WTC11 (cell line): ENCODE measurements around the gene PIWIL4. TPM values are rescaled to one million over a fixed set of nuclear protein-coding genes. Genes with fewer than 3 reads are reported as not detected.

Source experiments
- ATAC-seq: fragments of 200-7000 bp; cut with Tn5 transposase; 2 replicates; pipeline ENCODE4 v1.10.0; 2021; ENCODE audit warnings: mild to moderate bottlenecking, moderate library complexity
- CTCF ChIA-PET: fragments of 300-600 bp; sonication (Branson Sonifier 250); formaldehyde crosslinking; loops from one replicate; lab custom pipeline; 2021; ENCODE audit warnings: antibody characterized with exemption; lab: Charles Lee
- POLR2A ChIA-PET: fragments of 350-600 bp; sonication (Branson Sonifier 250); formaldehyde crosslinking; loops from one replicate; lab custom pipeline; 2021; ENCODE audit warnings: antibody characterized with exemption; lab: Charles Lee
- DNase-seq: peaks from one replicate; pipeline ENCODE4 v3.0.0; 2021; ENCODE audit warnings: low spot score
- H3K27ac Mint-ChIP-seq: 2 replicates; pipeline ENCODE4 v1.8.0; 2021; ENCODE audit warnings: mixed read lengths
- H3K27me3 Mint-ChIP-seq: 2 replicates; pipeline ENCODE4 v1.8.0; 2021; ENCODE audit warnings: low read depth, mild to moderate bottlenecking, moderate library complexity, mixed read lengths
- H3K36me3 Mint-ChIP-seq: 2 replicates; pipeline ENCODE4 v1.8.0; 2021; ENCODE audit warnings: mixed read lengths
- H3K4me1 Mint-ChIP-seq: 2 replicates; pipeline ENCODE4 v1.8.0; 2022; ENCODE audit warnings: mixed read lengths
- H3K4me3 Mint-ChIP-seq: 2 replicates; pipeline ENCODE4 v1.8.0; 2021; ENCODE audit warnings: mild to moderate bottlenecking, moderate library complexity, mixed read lengths
- H3K9me3 Mint-ChIP-seq: 2 replicates; pipeline ENCODE4 v1.8.0; 2021; ENCODE audit warnings: mixed read lengths
- ESRRA ChIP-seq: sonication (generic); formaldehyde crosslinking; IDR thresholded peaks from 2 replicates; pipeline ENCODE4 v1.8.1; 2022; ENCODE audit warnings: mild to moderate bottlenecking, missing genetic modification reagents, borderline replicate concordance
- FOXJ3 ChIP-seq: sonication (generic); formaldehyde crosslinking; IDR thresholded peaks from 2 replicates; pipeline ENCODE4 v1.9.0; 2021; ENCODE audit warnings: missing genetic modification reagents, mild to moderate bottlenecking, borderline replicate concordance
- FOXK1 ChIP-seq: sonication (generic); formaldehyde crosslinking; IDR thresholded peaks from 2 replicates; pipeline ENCODE4 v1.8.0; 2022; ENCODE audit warnings: mild to moderate bottlenecking, moderate library complexity, missing genetic modification reagents
- FOXP1 ChIP-seq: sonication (generic); formaldehyde crosslinking; IDR thresholded peaks from 2 replicates; pipeline ENCODE4 v1.8.0; 2022; ENCODE audit warnings: missing genetic modification reagents, mild to moderate bottlenecking, moderate library complexity, borderline replicate concordance
- HMGA2 ChIP-seq: fragments of 250-450 bp; sonication (Bioruptor Pico); IDR thresholded peaks from 2 replicates; pipeline ENCODE4 v1.4.0; 2021; ENCODE audit warnings: mild to moderate bottlenecking, moderate library complexity
- MXD4 ChIP-seq: fragments of 250-450 bp; sonication (Bioruptor Pico); IDR thresholded peaks from 2 replicates; pipeline ENCODE4 v1.8.0; 2021; ENCODE audit warnings: mild to moderate bottlenecking, moderate library complexity, borderline replicate concordance
- MYBL2 ChIP-seq: sonication (generic); formaldehyde crosslinking; IDR thresholded peaks from 2 replicates; pipeline ENCODE4 v1.8.1; 2023; ENCODE audit warnings: mild to moderate bottlenecking, moderate library complexity, missing genetic modification reagents
- NFATC4 ChIP-seq: fragments of 250-450 bp; sonication (Bioruptor Pico); IDR thresholded peaks from 2 replicates; pipeline ENCODE4 v1.9.0; 2021; ENCODE audit warnings: mild to moderate bottlenecking
- NR2C2 ChIP-seq: sonication (generic); formaldehyde crosslinking; IDR thresholded peaks from 2 replicates; pipeline ENCODE4 v1.8.0; 2022; ENCODE audit warnings: mild to moderate bottlenecking, missing genetic modification reagents
- SOX15 ChIP-seq: fragments of 250-450 bp; sonication (Bioruptor Pico); IDR thresholded peaks from 2 replicates; pipeline ENCODE4 v1.9.0; 2021; ENCODE audit warnings: mild to moderate bottlenecking
- ZNF138 ChIP-seq: sonication (generic); formaldehyde crosslinking; conservative IDR thresholded peaks from 2 replicates; pipeline ENCODE4 v1.8.1; 2022; ENCODE audit warnings: mild to moderate bottlenecking, moderate library complexity, missing genetic modification reagents
- ZNF263 ChIP-seq: sonication (generic); formaldehyde crosslinking; IDR thresholded peaks from 2 replicates; pipeline ENCODE4 v1.8.1; 2022; ENCODE audit warnings: low read depth, mild to moderate bottlenecking, moderate library complexity, missing genetic modification reagents
- ZNF396 ChIP-seq: fragments of 250-450 bp; sonication (Bioruptor Pico); IDR thresholded peaks from 2 replicates; pipeline ENCODE4 v1.8.0; 2021; ENCODE audit warnings: mild to moderate bottlenecking, moderate library complexity, borderline replicate concordance
- ZNF671 ChIP-seq: fragments of 250-450 bp; sonication (Bioruptor Pico); IDR thresholded peaks from 2 replicates; pipeline ENCODE4 v1.8.0; 2021; ENCODE audit warnings: mild to moderate bottlenecking
- total RNA-seq: library from RNA; stranded (reverse); gene quantifications from 3 replicates; pipeline ENCODE4 v1.2.3, GENCODE V29; 2021
- TF ChIP-seq, protein P1 (sequence below): sonication (generic); formaldehyde crosslinking; IDR thresholded peaks from 2 replicates; pipeline ENCODE4 v1.8.0; 2022; ENCODE audit warnings: mild to moderate bottlenecking, missing genetic modification reagents
- TF ChIP-seq, protein P2 (sequence below): sonication (generic); formaldehyde crosslinking; conservative IDR thresholded peaks from 2 replicates; pipeline ENCODE4 v1.8.1; 2022; ENCODE audit warnings: mild to moderate bottlenecking, missing genetic modification reagents
- TF ChIP-seq, protein P3 (sequence below): sonication (generic); formaldehyde crosslinking; IDR thresholded peaks from 2 replicates; pipeline ENCODE4 v1.8.1; 2023; ENCODE audit warnings: mild to moderate bottlenecking, missing genetic modification reagents, moderate library complexity
- TF ChIP-seq, protein P4 (sequence below): sonication (generic); formaldehyde crosslinking; IDR thresholded peaks from 2 replicates; pipeline ENCODE4 v1.8.0; 2022; ENCODE audit warnings: mild to moderate bottlenecking, missing genetic modification reagents
- TF ChIP-seq, protein P5 (sequence below): sonication (generic); formaldehyde crosslinking; IDR thresholded peaks from 2 replicates; pipeline ENCODE4 v1.8.1; 2023; ENCODE audit warnings: mild to moderate bottlenecking, missing genetic modification reagents
- TF ChIP-seq, protein P6 (sequence below): sonication (generic); formaldehyde crosslinking; conservative IDR thresholded peaks from 2 replicates; pipeline ENCODE4 v1.8.1; 2023; ENCODE audit warnings: mild to moderate bottlenecking, low read depth, missing genetic modification reagents, moderate library complexity

The PIWIL4 gene
- total RNA-seq, 1 experiment from 2014 or later = 0.33 TPM

DNA sequence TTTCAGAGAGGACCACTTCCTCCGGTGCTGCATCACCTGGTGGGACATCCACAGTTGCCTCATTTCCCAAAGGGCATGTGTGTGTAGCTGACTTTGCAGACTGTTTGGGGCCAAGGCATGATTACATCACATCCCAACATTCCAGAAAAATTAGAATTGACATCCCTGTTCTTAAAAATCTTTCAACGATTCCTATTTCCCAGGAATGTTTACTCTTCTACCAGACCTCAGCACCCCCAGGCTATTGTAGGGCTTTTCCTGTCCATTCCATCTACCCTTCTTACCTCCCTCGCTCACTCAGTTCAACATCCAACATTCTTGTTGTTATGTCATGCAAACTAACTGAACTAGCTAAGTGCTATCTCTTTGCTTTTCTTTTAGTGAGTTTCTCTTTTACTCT, 37.3 kb downstream of the PIWIL4 start:
- TF ChIP-seq ZNF396 (CRISPR knock-in tag) (no peak), NFATC4 (no peak), ZNF138 (CRISPR knock-in tag) (no peak), MXD4 (no peak)
- TF ChIP-seq, protein P1, sequence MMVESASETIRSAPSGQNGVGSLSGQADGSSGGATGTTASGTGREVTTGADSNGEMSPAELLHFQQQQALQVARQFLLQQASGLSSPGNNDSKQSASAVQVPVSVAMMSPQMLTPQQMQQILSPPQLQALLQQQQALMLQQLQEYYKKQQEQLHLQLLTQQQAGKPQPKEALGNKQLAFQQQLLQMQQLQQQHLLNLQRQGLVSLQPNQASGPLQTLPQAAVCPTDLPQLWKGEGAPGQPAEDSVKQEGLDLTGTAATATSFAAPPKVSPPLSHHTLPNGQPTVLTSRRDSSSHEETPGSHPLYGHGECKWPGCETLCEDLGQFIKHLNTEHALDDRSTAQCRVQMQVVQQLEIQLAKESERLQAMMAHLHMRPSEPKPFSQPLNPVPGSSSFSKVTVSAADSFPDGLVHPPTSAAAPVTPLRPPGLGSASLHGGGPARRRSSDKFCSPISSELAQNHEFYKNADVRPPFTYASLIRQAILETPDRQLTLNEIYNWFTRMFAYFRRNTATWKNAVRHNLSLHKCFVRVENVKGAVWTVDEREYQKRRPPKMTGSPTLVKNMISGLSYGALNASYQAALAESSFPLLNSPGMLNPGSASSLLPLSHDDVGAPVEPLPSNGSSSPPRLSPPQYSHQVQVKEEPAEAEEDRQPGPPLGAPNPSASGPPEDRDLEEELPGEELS (CRISPR knock-in tag) = no peak
- TF ChIP-seq, protein P2, sequence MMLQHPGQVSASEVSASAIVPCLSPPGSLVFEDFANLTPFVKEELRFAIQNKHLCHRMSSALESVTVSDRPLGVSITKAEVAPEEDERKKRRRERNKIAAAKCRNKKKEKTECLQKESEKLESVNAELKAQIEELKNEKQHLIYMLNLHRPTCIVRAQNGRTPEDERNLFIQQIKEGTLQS (CRISPR knock-in tag) = no peak
- TF ChIP-seq, protein P3, sequence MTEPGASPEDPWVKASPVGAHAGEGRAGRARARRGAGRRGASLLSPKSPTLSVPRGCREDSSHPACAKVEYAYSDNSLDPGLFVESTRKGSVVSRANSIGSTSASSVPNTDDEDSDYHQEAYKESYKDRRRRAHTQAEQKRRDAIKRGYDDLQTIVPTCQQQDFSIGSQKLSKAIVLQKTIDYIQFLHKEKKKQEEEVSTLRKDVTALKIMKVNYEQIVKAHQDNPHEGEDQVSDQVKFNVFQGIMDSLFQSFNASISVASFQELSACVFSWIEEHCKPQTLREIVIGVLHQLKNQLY (CRISPR knock-in tag) = no peak
- H3K36me3 Mint-ChIP-seq = peaks cover 17% of the 10 kb centered on the region
- CTCF ChIA-PET = no interaction called here
- POLR2A ChIA-PET = no interaction called here
- no peak overlapping the region for H3K27ac Mint-ChIP-seq
- DNase-seq = no peak
- peaks cover 23% of the 10 kb centered on the region for H3K4me1 Mint-ChIP-seq
- no peak overlapping the region for H3K4me3 Mint-ChIP-seq
- H3K9me3 Mint-ChIP-seq = peaks cover 24% of the 10 kb centered on the region
- peaks cover 3% of the 10 kb centered on the region; the same call in 1 of the 2 replicates for H3K27me3 Mint-ChIP-seq
- peak; percentile 86 for ATAC-seq

DNA sequence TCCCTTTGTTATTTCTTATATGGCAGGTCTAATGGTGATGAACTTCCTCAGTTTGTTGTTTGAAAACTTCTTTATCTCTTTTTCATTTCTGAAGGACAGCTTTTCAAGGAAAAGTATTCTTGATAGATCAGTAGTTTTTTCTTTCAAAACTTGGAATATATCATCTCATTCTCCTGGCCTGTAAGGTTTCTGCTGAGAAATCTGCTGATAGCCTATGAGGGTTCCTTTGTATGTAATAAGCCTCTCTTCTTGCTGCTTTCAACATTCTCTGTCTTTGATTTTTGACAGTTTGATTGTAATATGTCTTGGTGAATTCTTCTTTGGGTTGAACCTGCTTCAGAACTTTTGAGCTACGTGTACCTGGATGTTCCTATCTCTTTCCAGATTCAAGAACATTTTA, 46.0 kb downstream of the PIWIL4 start:
- POLR2A ChIA-PET = no interaction called here
- H3K9me3 Mint-ChIP-seq = peaks cover 57% of the 10 kb centered on the region
- H3K4me1 Mint-ChIP-seq = no peaks in the 10 kb centered on the region
- ATAC-seq (no peak), DNase-seq (no peak)
- peaks cover 14% of the 10 kb centered on the region for H3K27me3 Mint-ChIP-seq
- no peak overlapping the region for H3K27ac Mint-ChIP-seq
- TF ChIP-seq, protein P4, sequence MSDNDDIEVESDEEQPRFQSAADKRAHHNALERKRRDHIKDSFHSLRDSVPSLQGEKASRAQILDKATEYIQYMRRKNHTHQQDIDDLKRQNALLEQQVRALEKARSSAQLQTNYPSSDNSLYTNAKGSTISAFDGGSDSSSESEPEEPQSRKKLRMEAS (CRISPR knock-in tag) = no peak
- TF ChIP-seq, protein P5, sequence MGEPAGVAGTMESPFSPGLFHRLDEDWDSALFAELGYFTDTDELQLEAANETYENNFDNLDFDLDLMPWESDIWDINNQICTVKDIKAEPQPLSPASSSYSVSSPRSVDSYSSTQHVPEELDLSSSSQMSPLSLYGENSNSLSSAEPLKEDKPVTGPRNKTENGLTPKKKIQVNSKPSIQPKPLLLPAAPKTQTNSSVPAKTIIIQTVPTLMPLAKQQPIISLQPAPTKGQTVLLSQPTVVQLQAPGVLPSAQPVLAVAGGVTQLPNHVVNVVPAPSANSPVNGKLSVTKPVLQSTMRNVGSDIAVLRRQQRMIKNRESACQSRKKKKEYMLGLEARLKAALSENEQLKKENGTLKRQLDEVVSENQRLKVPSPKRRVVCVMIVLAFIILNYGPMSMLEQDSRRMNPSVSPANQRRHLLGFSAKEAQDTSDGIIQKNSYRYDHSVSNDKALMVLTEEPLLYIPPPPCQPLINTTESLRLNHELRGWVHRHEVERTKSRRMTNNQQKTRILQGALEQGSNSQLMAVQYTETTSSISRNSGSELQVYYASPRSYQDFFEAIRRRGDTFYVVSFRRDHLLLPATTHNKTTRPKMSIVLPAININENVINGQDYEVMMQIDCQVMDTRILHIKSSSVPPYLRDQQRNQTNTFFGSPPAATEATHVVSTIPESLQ (CRISPR knock-in tag) = no peak
- TF ChIP-seq FOXP1 (CRISPR knock-in tag) (no peak), ZNF671 (CRISPR knock-in tag) (no peak), SOX15 (CRISPR knock-in tag) (no peak), NR2C2 (no peak), NFATC4 (no peak), FOXJ3 (no peak), MYBL2 (CRISPR knock-in tag) (no peak), HMGA2 (CRISPR knock-in tag) (no peak), ESRRA (CRISPR knock-in tag) (no peak), ZNF263 (CRISPR knock-in tag) (no peak), FOXK1 (no peak)
- TF ChIP-seq, protein P6, sequence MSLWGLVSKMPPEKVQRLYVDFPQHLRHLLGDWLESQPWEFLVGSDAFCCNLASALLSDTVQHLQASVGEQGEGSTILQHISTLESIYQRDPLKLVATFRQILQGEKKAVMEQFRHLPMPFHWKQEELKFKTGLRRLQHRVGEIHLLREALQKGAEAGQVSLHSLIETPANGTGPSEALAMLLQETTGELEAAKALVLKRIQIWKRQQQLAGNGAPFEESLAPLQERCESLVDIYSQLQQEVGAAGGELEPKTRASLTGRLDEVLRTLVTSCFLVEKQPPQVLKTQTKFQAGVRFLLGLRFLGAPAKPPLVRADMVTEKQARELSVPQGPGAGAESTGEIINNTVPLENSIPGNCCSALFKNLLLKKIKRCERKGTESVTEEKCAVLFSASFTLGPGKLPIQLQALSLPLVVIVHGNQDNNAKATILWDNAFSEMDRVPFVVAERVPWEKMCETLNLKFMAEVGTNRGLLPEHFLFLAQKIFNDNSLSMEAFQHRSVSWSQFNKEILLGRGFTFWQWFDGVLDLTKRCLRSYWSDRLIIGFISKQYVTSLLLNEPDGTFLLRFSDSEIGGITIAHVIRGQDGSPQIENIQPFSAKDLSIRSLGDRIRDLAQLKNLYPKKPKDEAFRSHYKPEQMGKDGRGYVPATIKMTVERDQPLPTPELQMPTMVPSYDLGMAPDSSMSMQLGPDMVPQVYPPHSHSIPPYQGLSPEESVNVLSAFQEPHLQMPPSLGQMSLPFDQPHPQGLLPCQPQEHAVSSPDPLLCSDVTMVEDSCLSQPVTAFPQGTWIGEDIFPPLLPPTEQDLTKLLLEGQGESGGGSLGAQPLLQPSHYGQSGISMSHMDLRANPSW (CRISPR knock-in tag) = no peak
- TF ChIP-seq, protein P3 (CRISPR knock-in tag) = no peak
- H3K4me3 Mint-ChIP-seq = no peak overlapping the region
- peaks cover 29% of the 10 kb centered on the region for H3K36me3 Mint-ChIP-seq
- CTCF ChIA-PET = interaction anchor here (1.2 kb wide), 1 partner anchor 10 kb away, joined by 3 read pairs; no protein-coding TSS in a partner anchor
